ENCODE measurements around the gene CDK17.

Gene CDK17

GRCh38 chr12:96234591-96235483, 165.4 kb downstream of the CDK17 start:
- Histone ChIP-seq H3K27me3 (ENCODE audit: insufficient read depth, low read length) (no peaks in the 10 kb centered on the region), H2AFZ (ENCODE audit: low read length, unreplicated experiment) (no peak overlapping the region), H3K4me3 (ENCODE audit: low read depth, low read length) (no peak overlapping the region), H3K4me1 (ENCODE audit: control insufficient read depth, insufficient read depth, low read length, unreplicated experiment) (peaks cover 58% of the 10 kb centered on the region), H3K36me3 (ENCODE audit: insufficient read depth, low read length) (peaks cover 3% of the 10 kb centered on the region; the same call in 1 of the 2 replicates), H3K79me2 (ENCODE audit: control insufficient read depth, insufficient read depth, low read length, unreplicated experiment) (peaks cover 81% of the 10 kb centered on the region), H3K27ac (ENCODE audit: low read depth, low read length) (peak overlapping the region; percentile 97)

- H3K4me3 ChIP-seq (ENCODE audit: low read depth, low read length) = 0 out of 2 replicates have a peak overlapping the region, but pooled peaks have one; percentile 0
- peaks cover 80% of the 10 kb centered on the region for H3K79me2 ChIP-seq (ENCODE audit: control insufficient read depth, insufficient read depth, low read length, unreplicated experiment)
- no peak overlapping the region for H2AFZ ChIP-seq (ENCODE audit: low read length, unreplicated experiment)
- H3K27me3 ChIP-seq (ENCODE audit: insufficient read depth, low read length) = no peaks in the 10 kb centered on the region
- peaks cover 58% of the 10 kb centered on the region for H3K4me1 ChIP-seq (ENCODE audit: control insufficient read depth, insufficient read depth, low read length, unreplicated experiment)
- peaks cover 3% of the 10 kb centered on the region; the same call in 1 of the 2 replicates for H3K36me3 ChIP-seq (ENCODE audit: insufficient read depth, low read length)
- H3K27ac ChIP-seq (ENCODE audit: low read depth, low read length) = peak overlapping the region; percentile 97
Measured at GRCh38 chr12:96233939-96234461, 166.2 kb downstream of the CDK17 start.

GRCh38 chr12:96233168-96233567, 167.1 kb downstream of the CDK17 start:
- H3K4me1 ChIP-seq (ENCODE audit: control insufficient read depth, insufficient read depth, low read length, unreplicated experiment) = peaks cover 51% of the 10 kb centered on the region
- H3K36me3 ChIP-seq (ENCODE audit: insufficient read depth, low read length) = peaks cover 3% of the 10 kb centered on the region; the same call in 1 of the 2 replicates
- no peak overlapping the region for H2AFZ ChIP-seq (ENCODE audit: low read length, unreplicated experiment)
- peak overlapping the region; percentile 97 for H3K27ac ChIP-seq (ENCODE audit: low read depth, low read length)
- H3K4me3 ChIP-seq (ENCODE audit: low read depth, low read length) = no peak overlapping the region
- peaks cover 80% of the 10 kb centered on the region for H3K79me2 ChIP-seq (ENCODE audit: control insufficient read depth, insufficient read depth, low read length, unreplicated experiment)
- H3K27me3 ChIP-seq (ENCODE audit: insufficient read depth, low read length) = no peaks in the 10 kb centered on the region

DNA sequence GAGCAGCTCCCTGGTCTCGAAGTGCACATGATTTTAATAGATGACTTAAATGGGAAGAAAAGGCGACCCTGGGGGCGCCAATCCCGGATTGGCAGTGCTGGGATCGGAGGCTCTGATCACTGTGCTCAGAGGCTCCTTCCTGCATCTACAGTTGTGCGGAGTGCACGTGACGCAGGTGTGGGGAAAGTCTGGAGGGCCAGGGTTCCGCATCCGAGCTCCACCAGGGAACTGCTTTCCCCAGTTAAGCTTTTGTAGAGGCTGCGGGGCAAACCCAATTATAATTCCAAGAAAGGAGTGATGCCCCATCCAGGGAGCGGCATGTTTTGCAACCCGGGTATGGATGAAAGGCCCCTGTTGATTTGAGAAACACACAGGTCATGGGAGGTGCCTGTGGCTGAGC, 169.6 kb downstream of the CDK17 start:
- no peaks in the 10 kb centered on the region for H3K27me3 ChIP-seq (ENCODE audit: insufficient read depth, low read length)
- H3K36me3 ChIP-seq (ENCODE audit: insufficient read depth, low read length) = peaks cover 7% of the 10 kb centered on the region
- peaks cover 27% of the 10 kb centered on the region for H3K4me1 ChIP-seq (ENCODE audit: control insufficient read depth, insufficient read depth, low read length, unreplicated experiment)
- peak overlapping the region; percentile 41; the same call in 1 of the 2 replicates for H3K27ac ChIP-seq (ENCODE audit: low read depth, low read length)
- H3K79me2 ChIP-seq (ENCODE audit: control insufficient read depth, insufficient read depth, low read length, unreplicated experiment) = peaks cover 84% of the 10 kb centered on the region
- H2AFZ ChIP-seq (ENCODE audit: low read length, unreplicated experiment) = no peak overlapping the region
- H3K4me3 ChIP-seq (ENCODE audit: low read depth, low read length) = no peak overlapping the region

DNA sequence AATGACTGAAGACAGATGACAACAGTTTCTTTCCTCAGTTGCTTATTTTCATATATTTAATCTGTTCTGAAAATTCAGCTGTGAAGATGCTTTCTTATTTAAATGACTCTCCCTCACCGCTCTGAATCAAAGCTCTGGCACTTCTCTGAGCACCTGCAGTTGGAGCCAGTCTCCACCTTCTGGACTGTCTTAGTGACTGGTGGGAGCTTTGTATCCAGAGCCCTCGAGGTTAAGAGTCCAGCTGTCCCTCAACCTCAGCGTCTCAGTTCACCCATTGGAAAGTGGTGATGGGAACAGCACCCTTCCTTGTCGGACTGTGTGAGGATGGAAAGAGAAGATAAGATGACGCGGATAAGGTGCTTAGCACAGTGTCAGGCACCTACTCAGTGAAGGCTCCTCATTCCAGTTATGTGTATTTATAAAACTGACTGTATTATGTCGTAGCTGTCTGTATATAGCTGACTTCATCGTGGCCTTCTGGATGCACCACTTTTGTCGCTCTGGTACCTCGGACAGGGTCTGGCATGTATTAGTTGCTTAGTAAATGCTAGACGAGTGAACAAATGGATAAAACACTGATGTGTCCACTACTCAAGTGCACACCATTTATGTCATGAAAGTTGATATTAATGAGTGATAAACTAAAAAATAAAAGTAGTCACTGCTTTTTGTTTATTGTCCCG, 171.5 kb downstream of the CDK17 start:
- peaks cover 26% of the 10 kb centered on the region for H3K36me3 ChIP-seq (ENCODE audit: insufficient read depth, low read length)
- peak overlapping the region; percentile 56 for H3K27ac ChIP-seq (ENCODE audit: low read depth, low read length)
- no peaks in the 10 kb centered on the region for H3K27me3 ChIP-seq (ENCODE audit: insufficient read depth, low read length)
- H2AFZ ChIP-seq (ENCODE audit: low read length, unreplicated experiment) = no peak overlapping the region
- peaks cover 11% of the 10 kb centered on the region for H3K4me1 ChIP-seq (ENCODE audit: control insufficient read depth, insufficient read depth, low read length, unreplicated experiment)
- peaks cover 87% of the 10 kb centered on the region for H3K79me2 ChIP-seq (ENCODE audit: control insufficient read depth, insufficient read depth, low read length, unreplicated experiment)
- no peak overlapping the region for H3K4me3 ChIP-seq (ENCODE audit: low read depth, low read length)
